Kidney (tissue), 14 donors: ENCODE data around the gene SCO2. TPM values are rescaled to one million over a fixed set of nuclear protein-coding genes. Genes with fewer than 3 reads are reported as not detected.

Experiments
- DNase-seq, 5 donors: peaks; one replicate each; pipeline ENCODE4 v3.0.0-alpha.2; 2013 to 2020
- FAIRE-seq: peaks from 2 replicates; lab custom pipeline; 2012; peaks lifted over from hg19 to GRCh38; lab: Jason Lieb, UNC
- H3K27ac ChIP-seq, 2 donors: one replicate each; pipeline ENCODE4 v1.7.0; 2013; ENCODE audit warnings: low read depth in 2 of 2, low read length in 2 of 2, inconsistent platforms in 1 of 2
- H3K27me3 ChIP-seq: one replicate; pipeline ENCODE4 v1.7.1; 2013; ENCODE audit warnings: low read length, inconsistent platforms; ENCODE audit not compliant: control insufficient read depth, insufficient read depth
- H3K36me3 ChIP-seq, 3 donors: one replicate each; pipeline versions ENCODE4 v1.7.0 to v1.7.1; 2013; ENCODE audit warnings: low read length in 3 of 3, control low read depth in 1 of 3, inconsistent platforms in 1 of 3; ENCODE audit not compliant: insufficient read depth in 3 of 3, control insufficient read depth in 2 of 3
- H3K4me1 ChIP-seq, 3 donors: one replicate each; pipeline versions ENCODE4 v1.7.0 to v1.7.1; 2013; ENCODE audit warnings: low read length in 3 of 3, inconsistent platforms in 1 of 3, low read depth in 1 of 3; ENCODE audit not compliant: control insufficient read depth in 2 of 3, insufficient read depth in 2 of 3
- H3K4me3 ChIP-seq, 3 donors: one replicate each; pipeline versions ENCODE4 v1.7.0 to v1.8.1; 2013; ENCODE audit warnings: low read length in 3 of 3, control low read depth in 1 of 3, inconsistent platforms in 1 of 3
- H3K9ac ChIP-seq, 3 donors: one replicate each; pipeline versions ENCODE4 v1.7.0 to v1.7.1; 2013; ENCODE audit warnings: low read length in 3 of 3, control low read depth in 1 of 3, inconsistent platforms in 1 of 3
- H3K9me3 ChIP-seq, 3 donors: one replicate each; pipeline versions ENCODE4 v1.7.0 to v1.7.1; 2013; ENCODE audit warnings: low read length in 3 of 3, control low read depth in 1 of 3, inconsistent platforms in 1 of 3; ENCODE audit not compliant: control insufficient read depth in 2 of 3, insufficient read depth in 1 of 3
- intact Hi-C: fragments of 100-400 bp; cut with DNase I; formaldehyde crosslinking; loops from one replicate; pipeline ENCODE4 v1.11.1; 2022
- polyA plus RNA-seq: library from polyadenylated mRNA; stranded (reverse); fragments of 350-450 nt; fragmentation: Illumina TruSeq; extraction: RNeasy Lipid Tissue Mini Kit (QIAGEN cat#74804); gene quantifications from one replicate; pipeline ENCODE4 v1.2.3, GENCODE V29; 2014; ENCODE audit warnings: low read depth, low replicate concordance; ENCODE audit not compliant: insufficient read depth
- total RNA-seq: library from RNA; stranded (reverse); fragmentation: NEBNext Ultra II Directional; extraction: Animal tissue kit (Norgen Biotek cat#: 25700); gene quantifications from one replicate; pipeline ENCODE4 v1.2.1, GENCODE V29; 2021
- TF ChIP-seq, protein P1 (sequence below): IDR thresholded peaks from 3 replicates; pipeline ENCODE4 v1.5.1; 2012; ENCODE audit warnings: mild to moderate bottlenecking, moderate library complexity, borderline replicate concordance; ENCODE audit not compliant: insufficient read depth; ENCODE audit errors: extremely low read depth
- donor health status: control.
- donor health status: control.
- donor health status: control.
- donor health status: control.
- donor health status: control.
- donor health status: DM: yes; HTN: yes; CAD: no.
- donor health status: Normal renal cell carcinoma (clear cell type).

SCO2 gene
- total and polyA plus RNA-seq, 2 donors from 2014 or later: 1.1 to 4.1 TPM

DNA sequence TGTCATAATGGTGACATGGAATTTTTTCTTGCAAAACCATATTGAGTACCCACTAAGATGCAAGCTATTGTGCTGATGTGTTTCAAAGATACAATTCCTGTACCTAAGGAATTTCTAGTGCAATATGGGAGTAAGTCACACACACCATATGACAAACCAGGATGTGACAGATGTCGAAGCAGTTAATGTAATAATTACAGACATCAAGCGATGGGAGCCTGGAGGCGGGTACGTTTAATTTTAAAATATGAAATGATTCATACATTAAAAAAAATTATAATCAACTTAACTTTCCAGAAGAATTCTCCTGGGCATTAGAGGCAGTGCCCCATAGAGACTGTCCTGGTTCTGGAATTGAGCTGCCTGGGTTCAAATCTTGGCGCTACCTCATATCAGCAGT is 31.3 kb upstream of the SCO2 start:
- Histone ChIP-seq H3K4me1 (no peaks in the 10 kb centered on the region), H3K27ac (no peak overlapping the region), H3K9ac (no peak overlapping the region), H3K27me3 (no peaks in the 10 kb centered on the region), H3K4me3 (no peak overlapping the region), H3K9me3 (no peaks in the 10 kb centered on the region), H3K36me3 (no peaks in the 10 kb centered on the region)
- TF ChIP-seq, protein P1, sequence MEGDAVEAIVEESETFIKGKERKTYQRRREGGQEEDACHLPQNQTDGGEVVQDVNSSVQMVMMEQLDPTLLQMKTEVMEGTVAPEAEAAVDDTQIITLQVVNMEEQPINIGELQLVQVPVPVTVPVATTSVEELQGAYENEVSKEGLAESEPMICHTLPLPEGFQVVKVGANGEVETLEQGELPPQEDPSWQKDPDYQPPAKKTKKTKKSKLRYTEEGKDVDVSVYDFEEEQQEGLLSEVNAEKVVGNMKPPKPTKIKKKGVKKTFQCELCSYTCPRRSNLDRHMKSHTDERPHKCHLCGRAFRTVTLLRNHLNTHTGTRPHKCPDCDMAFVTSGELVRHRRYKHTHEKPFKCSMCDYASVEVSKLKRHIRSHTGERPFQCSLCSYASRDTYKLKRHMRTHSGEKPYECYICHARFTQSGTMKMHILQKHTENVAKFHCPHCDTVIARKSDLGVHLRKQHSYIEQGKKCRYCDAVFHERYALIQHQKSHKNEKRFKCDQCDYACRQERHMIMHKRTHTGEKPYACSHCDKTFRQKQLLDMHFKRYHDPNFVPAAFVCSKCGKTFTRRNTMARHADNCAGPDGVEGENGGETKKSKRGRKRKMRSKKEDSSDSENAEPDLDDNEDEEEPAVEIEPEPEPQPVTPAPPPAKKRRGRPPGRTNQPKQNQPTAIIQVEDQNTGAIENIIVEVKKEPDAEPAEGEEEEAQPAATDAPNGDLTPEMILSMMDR: no peak
- intact Hi-C loops: no loop called here
- FAIRE-seq (no peak), DNase-seq (no peak)

DNA sequence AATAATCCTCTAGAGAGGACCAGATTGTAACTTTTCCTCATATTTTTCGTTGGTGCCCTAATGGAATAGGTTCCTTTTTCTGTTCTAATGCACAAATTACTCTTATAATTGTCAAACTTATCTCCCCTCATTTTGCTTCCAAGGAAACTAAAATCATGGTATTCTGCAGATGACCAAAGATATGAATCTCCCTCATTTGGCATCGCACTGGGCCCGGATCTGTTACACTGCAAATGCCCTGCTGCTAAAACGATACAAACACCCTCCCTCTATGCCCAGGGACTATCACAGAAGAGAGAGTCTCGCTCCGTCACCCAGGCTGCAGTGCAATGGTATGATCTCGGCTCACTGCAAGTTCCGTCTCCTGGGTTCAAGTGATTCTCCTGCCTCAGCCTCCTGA is 27.9 kb upstream of the SCO2 start:
- intact Hi-C loops: no loop called here

DNA sequence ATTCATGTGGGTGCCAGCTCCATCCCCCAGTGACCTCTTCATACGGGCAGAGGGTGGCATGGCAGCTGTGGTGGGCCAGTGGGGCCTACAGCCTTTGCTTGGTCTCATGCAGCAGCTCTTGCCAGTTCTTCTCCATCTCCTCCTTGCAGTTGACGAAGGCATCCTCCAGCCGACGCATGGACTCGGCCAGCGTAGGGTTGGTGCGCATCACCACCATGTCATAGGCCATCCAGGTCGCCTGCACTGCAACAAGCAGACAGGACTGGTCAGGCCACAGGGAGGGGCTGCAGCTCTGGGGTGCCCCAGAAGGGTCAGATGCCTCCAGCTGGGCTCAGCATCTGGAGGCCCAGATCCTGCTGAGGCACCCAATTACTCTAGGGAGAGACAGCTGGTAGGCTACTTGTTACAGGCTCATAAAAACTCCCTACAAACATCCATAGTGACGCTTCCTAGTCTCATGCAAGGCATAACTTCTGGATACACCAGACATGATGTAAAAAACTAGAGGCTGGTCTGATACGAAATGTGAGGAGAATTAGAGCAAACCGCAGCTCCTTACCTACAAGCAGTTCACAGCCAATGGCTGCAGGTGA is 25.9 kb upstream of the SCO2 start:
- H3K27ac ChIP-seq: no peak overlapping the region
- FAIRE-seq (no peak), DNase-seq (no peak)
- H3K27me3 ChIP-seq: peaks cover 6% of the 10 kb centered on the region
- H3K4me3 ChIP-seq: no peak overlapping the region
- no peak overlapping the region for H3K9ac ChIP-seq
- intact Hi-C loops: no loop called here
- TF ChIP-seq, protein P1: no peak
- no peaks in the 10 kb centered on the region for H3K4me1 ChIP-seq
- no peaks in the 10 kb centered on the region for H3K9me3 ChIP-seq
- no peaks in the 10 kb centered on the region for H3K36me3 ChIP-seq

More for the DNA sequence above, 27.9 kb upstream of the SCO2 start:
- Histone ChIP-seq H3K9me3 (no peaks in the 10 kb centered on the region), H3K36me3 (no peaks in the 10 kb centered on the region), H3K4me3 (no peak overlapping the region), H3K27ac (no peak overlapping the region), H3K4me1 (no peaks in the 10 kb centered on the region), H3K9ac (no peak overlapping the region), H3K27me3 (peaks cover 4% of the 10 kb centered on the region)
- no peak for DNase-seq
- no peak for FAIRE-seq
- TF ChIP-seq, protein P1: no peak

GRCh38 chr22:50550395-50550794 is 25.0 kb upstream of the SCO2 start:
- DNase-seq (no peak), FAIRE-seq (no peak)
- no peak overlapping the region for H3K4me3 ChIP-seq
- H3K27me3 ChIP-seq: peaks cover 9% of the 10 kb centered on the region
- TF ChIP-seq, protein P1: no peak
- H3K9me3 ChIP-seq: no peaks in the 10 kb centered on the region
- no peak overlapping the region for H3K9ac ChIP-seq
- intact Hi-C loops: no loop called here
- no peaks in the 10 kb centered on the region for H3K4me1 ChIP-seq
- no peak overlapping the region for H3K27ac ChIP-seq
- H3K36me3 ChIP-seq: no peaks in the 10 kb centered on the region
